Measurements from ENCODE around the gene ALPL.

- TF ChIP-seq, protein P1, sequence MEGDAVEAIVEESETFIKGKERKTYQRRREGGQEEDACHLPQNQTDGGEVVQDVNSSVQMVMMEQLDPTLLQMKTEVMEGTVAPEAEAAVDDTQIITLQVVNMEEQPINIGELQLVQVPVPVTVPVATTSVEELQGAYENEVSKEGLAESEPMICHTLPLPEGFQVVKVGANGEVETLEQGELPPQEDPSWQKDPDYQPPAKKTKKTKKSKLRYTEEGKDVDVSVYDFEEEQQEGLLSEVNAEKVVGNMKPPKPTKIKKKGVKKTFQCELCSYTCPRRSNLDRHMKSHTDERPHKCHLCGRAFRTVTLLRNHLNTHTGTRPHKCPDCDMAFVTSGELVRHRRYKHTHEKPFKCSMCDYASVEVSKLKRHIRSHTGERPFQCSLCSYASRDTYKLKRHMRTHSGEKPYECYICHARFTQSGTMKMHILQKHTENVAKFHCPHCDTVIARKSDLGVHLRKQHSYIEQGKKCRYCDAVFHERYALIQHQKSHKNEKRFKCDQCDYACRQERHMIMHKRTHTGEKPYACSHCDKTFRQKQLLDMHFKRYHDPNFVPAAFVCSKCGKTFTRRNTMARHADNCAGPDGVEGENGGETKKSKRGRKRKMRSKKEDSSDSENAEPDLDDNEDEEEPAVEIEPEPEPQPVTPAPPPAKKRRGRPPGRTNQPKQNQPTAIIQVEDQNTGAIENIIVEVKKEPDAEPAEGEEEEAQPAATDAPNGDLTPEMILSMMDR (IDR thresholded peaks at IDR 0.05) = no peak
- TF ChIP-seq POLR2AphosphoS5 (IDR thresholded peaks at IDR 0.05) (no peak), POLR2A (IDR thresholded peaks at IDR 0.05) (no peak)
Observed at GRCh38 chr1:21616372-21616771, 107.1 kb downstream of the ALPL start.

Measured in upper lobe of left lung (tissue), 4 donors.